SK-N-SH treated with all-trans-retinoic acid at 6 μM for 48 hours (cell line): ENCODE results near the gene IGSF11.

Experiments used
- ATAC-seq: fragments of 200-7000 bp; cut with Tn5 transposase; 3 replicates; pipeline ENCODE4 v1.9.1; 2020; ENCODE audit warnings: mild to moderate bottlenecking, moderate library complexity
- ARNTL ChIP-seq: fragments of 450-650 bp; formaldehyde crosslinking; IDR thresholded peaks from 2 replicates; pipeline ENCODE4 v1.5.0; 2020; ENCODE audit warnings: low read depth, mild to moderate bottlenecking, moderate library complexity, borderline replicate concordance
- CSDC2 ChIP-seq: fragments of 250-450 bp; sonication (Bioruptor Pico); IDR thresholded peaks from 2 replicates; pipeline ENCODE4 v1.5.0; 2020; ENCODE audit warnings: mild to moderate bottlenecking, moderate library complexity
- ESRRG ChIP-seq: fragments of 250-450 bp; sonication (Bioruptor Pico); IDR thresholded peaks from 2 replicates; pipeline ENCODE4 v1.6.1; 2021; ENCODE audit warnings: mild to moderate bottlenecking
- GLIS3 ChIP-seq: fragments of 250-450 bp; sonication (Bioruptor Pico); IDR thresholded peaks from 2 replicates; pipeline ENCODE4 v1.5.0; 2020; ENCODE audit warnings: mild to moderate bottlenecking, moderate library complexity
- ISL1 ChIP-seq: fragments of 250-450 bp; sonication (Bioruptor Pico); IDR thresholded peaks from 2 replicates; pipeline ENCODE4 v2.1.2; 2022; ENCODE audit warnings: mild to moderate bottlenecking, moderate library complexity
- OSR1 ChIP-seq: fragments of 250-450 bp; sonication (Bioruptor Pico); IDR thresholded peaks from 2 replicates; pipeline ENCODE4 v1.8.0; 2022; ENCODE audit warnings: moderate library complexity, mild to moderate bottlenecking, inconsistent platforms
- RARB ChIP-seq: fragments of 250-450 bp; sonication (Bioruptor Pico); IDR thresholded peaks from 2 replicates; pipeline ENCODE4 v1.8.0; 2021; ENCODE audit warnings: mild to moderate bottlenecking, moderate library complexity
- SNAI2 ChIP-seq: fragments of 250-450 bp; sonication (Bioruptor Pico); IDR thresholded peaks from 2 replicates; pipeline ENCODE4 v1.5.0; 2020; ENCODE audit warnings: mild to moderate bottlenecking, moderate library complexity
- TCF4 ChIP-seq: fragments of 250-450 bp; sonication (Bioruptor Pico); IDR thresholded peaks from 2 replicates; pipeline ENCODE4 v1.8.0; 2021; ENCODE audit warnings: mild to moderate bottlenecking, moderate library complexity, borderline replicate concordance
- TOX ChIP-seq: fragments of 250-450 bp; sonication (Bioruptor Pico); IDR thresholded peaks from 2 replicates; pipeline ENCODE4 v1.8.0; 2021; ENCODE audit warnings: mild to moderate bottlenecking, moderate library complexity, borderline replicate concordance
- ZC3H10 ChIP-seq: fragments of 250-450 bp; sonication (Bioruptor Pico); IDR thresholded peaks from 2 replicates; pipeline ENCODE4 v1.5.1; 2021; ENCODE audit warnings: mild to moderate bottlenecking, moderate library complexity
- ZFP3 ChIP-seq: fragments of 250-450 bp; sonication (Bioruptor Pico); IDR thresholded peaks from 2 replicates; pipeline ENCODE4 v1.5.0; 2020; ENCODE audit warnings: mild to moderate bottlenecking, moderate library complexity
- ZNF565 ChIP-seq: fragments of 450-650 bp; formaldehyde crosslinking; conservative IDR thresholded peaks from 2 replicates; pipeline ENCODE4 v1.5.0; 2020; ENCODE audit warnings: low read depth, mild to moderate bottlenecking, moderate library complexity
- ZNF70 ChIP-seq: fragments of 450-650 bp; formaldehyde crosslinking; IDR thresholded peaks from 2 replicates; pipeline ENCODE4 v1.5.0; 2020; ENCODE audit warnings: mild to moderate bottlenecking, moderate library complexity
- ZNF8 ChIP-seq: fragments of 450-650 bp; formaldehyde crosslinking; IDR thresholded peaks from 2 replicates; pipeline ENCODE4 v1.5.0; 2020; ENCODE audit warnings: mild to moderate bottlenecking, moderate library complexity
- TF ChIP-seq, protein P1 (sequence below): fragments of 250-450 bp; sonication (Bioruptor Pico); IDR thresholded peaks from 2 replicates; pipeline ENCODE4 v1.5.0; 2020; ENCODE audit warnings: mild to moderate bottlenecking, moderate library complexity
- TF ChIP-seq, protein P2 (sequence below): fragments of 250-450 bp; sonication (Bioruptor Pico); IDR thresholded peaks from 2 replicates; pipeline ENCODE4 v1.5.1; 2021; ENCODE audit warnings: mild to moderate bottlenecking, moderate library complexity
- TF ChIP-seq, protein P3 (sequence below): fragments of 250-450 bp; sonication (Bioruptor Pico); IDR thresholded peaks from 2 replicates; pipeline ENCODE4 v1.5.1; 2020; ENCODE audit warnings: low read depth, mild to moderate bottlenecking, moderate library complexity
- TF ChIP-seq, protein P4 (sequence below): fragments of 250-450 bp; sonication (Bioruptor Pico); IDR thresholded peaks from 2 replicates; pipeline ENCODE4 v1.8.0; 2021; ENCODE audit warnings: low read depth, mild to moderate bottlenecking, moderate library complexity, borderline replicate concordance

Gene IGSF11

GRCh38 chr3:118997190-118997589 lies 37.5 kb downstream of the IGSF11 start:
- no peak for ATAC-seq
- no peak for TF ChIP-seq TOX (CRISPR knock-in tag)
- TF ChIP-seq ZC3H10 (CRISPR knock-in tag): no peak
- TF ChIP-seq ZFP3 (CRISPR knock-in tag): no peak
- no peak for TF ChIP-seq ZNF70 (CRISPR knock-in tag)

GRCh38 chr3:118991775-118992174 lies 42.9 kb downstream of the IGSF11 start:
- no peak for ATAC-seq
- TF ChIP-seq TCF4 (no peak), GLIS3 (no peak), ZNF565 (CRISPR knock-in tag) (no peak), ZFP3 (CRISPR knock-in tag) (no peak), OSR1 (no peak), ISL1 (CRISPR knock-in tag) (no peak), SNAI2 (CRISPR knock-in tag) (no peak), RARB (no peak), ZC3H10 (CRISPR knock-in tag) (no peak), ZNF8 (no peak)
- TF ChIP-seq, protein P1, sequence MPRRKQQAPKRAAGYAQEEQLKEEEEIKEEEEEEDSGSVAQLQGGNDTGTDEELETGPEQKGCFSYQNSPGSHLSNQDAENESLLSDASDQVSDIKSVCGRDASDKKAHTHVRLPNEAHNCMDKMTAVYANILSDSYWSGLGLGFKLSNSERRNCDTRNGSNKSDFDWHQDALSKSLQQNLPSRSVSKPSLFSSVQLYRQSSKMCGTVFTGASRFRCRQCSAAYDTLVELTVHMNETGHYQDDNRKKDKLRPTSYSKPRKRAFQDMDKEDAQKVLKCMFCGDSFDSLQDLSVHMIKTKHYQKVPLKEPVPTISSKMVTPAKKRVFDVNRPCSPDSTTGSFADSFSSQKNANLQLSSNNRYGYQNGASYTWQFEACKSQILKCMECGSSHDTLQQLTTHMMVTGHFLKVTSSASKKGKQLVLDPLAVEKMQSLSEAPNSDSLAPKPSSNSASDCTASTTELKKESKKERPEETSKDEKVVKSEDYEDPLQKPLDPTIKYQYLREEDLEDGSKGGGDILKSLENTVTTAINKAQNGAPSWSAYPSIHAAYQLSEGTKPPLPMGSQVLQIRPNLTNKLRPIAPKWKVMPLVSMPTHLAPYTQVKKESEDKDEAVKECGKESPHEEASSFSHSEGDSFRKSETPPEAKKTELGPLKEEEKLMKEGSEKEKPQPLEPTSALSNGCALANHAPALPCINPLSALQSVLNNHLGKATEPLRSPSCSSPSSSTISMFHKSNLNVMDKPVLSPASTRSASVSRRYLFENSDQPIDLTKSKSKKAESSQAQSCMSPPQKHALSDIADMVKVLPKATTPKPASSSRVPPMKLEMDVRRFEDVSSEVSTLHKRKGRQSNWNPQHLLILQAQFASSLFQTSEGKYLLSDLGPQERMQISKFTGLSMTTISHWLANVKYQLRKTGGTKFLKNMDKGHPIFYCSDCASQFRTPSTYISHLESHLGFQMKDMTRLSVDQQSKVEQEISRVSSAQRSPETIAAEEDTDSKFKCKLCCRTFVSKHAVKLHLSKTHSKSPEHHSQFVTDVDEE (CRISPR knock-in tag): no peak
- TF ChIP-seq, protein P2, sequence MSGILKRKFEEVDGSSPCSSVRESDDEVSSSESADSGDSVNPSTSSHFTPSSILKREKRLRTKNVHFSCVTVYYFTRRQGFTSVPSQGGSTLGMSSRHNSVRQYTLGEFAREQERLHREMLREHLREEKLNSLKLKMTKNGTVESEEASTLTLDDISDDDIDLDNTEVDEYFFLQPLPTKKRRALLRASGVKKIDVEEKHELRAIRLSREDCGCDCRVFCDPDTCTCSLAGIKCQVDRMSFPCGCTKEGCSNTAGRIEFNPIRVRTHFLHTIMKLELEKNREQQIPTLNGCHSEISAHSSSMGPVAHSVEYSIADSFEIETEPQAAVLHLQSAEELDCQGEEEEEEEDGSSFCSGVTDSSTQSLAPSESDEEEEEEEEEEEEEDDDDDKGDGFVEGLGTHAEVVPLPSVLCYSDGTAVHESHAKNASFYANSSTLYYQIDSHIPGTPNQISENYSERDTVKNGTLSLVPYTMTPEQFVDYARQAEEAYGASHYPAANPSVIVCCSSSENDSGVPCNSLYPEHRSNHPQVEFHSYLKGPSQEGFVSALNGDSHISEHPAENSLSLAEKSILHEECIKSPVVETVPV (CRISPR knock-in tag): no peak
- TF ChIP-seq, protein P3, sequence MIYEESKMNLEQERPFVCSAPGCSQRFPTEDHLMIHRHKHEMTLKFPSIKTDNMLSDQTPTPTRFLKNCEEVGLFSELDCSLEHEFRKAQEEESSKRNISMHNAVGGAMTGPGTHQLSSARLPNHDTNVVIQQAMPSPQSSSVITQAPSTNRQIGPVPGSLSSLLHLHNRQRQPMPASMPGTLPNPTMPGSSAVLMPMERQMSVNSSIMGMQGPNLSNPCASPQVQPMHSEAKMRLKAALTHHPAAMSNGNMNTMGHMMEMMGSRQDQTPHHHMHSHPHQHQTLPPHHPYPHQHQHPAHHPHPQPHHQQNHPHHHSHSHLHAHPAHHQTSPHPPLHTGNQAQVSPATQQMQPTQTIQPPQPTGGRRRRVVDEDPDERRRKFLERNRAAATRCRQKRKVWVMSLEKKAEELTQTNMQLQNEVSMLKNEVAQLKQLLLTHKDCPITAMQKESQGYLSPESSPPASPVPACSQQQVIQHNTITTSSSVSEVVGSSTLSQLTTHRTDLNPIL: no peak

GRCh38 chr3:118990823-118991560 lies 43.7 kb downstream of the IGSF11 start:
- no peak for ATAC-seq

DNA sequence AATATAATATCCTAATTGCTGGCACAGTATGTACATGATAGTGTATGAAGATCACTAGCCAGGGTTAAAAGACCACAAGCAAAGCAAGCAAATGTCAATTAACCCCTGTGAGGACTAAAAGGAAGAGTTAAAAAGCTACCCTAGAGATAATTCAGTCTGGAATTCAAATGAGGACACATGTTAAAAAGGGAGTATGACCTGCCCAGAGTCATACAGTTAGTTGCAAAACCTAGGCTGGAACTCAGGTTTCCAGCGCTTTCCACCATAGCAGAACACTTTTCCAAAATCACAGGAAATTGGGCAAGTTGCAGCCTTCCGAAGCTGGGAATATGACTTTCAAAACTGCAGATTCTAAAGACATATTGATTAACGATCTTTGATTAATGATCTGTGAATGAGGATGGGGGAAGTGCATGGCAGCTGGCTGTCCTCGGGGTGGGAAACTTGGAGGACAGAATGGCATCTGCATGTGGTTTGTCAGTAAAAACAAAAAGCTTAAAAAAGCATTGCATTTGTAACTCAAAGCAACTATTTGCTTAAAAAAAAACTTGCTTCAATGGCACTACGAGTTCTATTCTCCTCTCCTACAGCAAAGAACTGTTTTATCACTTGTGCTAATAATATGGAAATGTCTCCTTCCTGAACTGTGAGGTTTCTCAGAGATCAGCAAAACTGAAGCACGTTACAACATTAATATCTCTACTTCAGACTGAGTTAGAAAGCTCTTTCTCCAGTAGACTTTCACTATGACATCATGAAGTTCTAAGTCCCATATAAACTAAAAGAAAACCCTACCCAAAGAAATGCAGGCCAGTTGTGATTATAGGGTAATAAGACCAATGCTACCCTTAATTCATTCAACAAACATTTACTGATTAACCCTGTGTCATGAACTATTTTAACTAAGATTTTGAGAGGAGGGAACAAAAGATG lies 46.2 kb downstream of the IGSF11 start:
- ATAC-seq: no peak

More at GRCh38 chr3:118990823-118991560, 43.7 kb downstream of the IGSF11 start:
- no peak for TF ChIP-seq ARNTL (CRISPR knock-in tag)
- TF ChIP-seq ISL1 (CRISPR knock-in tag): peak; percentile 55
- TF ChIP-seq, protein P3: peak; percentile 59; the same call in 1 of the 2 replicates
- TF ChIP-seq SNAI2 (CRISPR knock-in tag): peak; percentile 56; the same call in 1 of the 2 replicates

GRCh38 chr3:118987477-118987876 lies 47.2 kb downstream of the IGSF11 start:
- no peak for ATAC-seq
- TF ChIP-seq, protein P1 (CRISPR knock-in tag): no peak
- TF ChIP-seq ZFP3 (CRISPR knock-in tag) (no peak), CSDC2 (CRISPR knock-in tag) (no peak), RARB (no peak), ESRRG (CRISPR knock-in tag) (no peak)
- TF ChIP-seq, protein P3: no peak
- TF ChIP-seq, protein P4, sequence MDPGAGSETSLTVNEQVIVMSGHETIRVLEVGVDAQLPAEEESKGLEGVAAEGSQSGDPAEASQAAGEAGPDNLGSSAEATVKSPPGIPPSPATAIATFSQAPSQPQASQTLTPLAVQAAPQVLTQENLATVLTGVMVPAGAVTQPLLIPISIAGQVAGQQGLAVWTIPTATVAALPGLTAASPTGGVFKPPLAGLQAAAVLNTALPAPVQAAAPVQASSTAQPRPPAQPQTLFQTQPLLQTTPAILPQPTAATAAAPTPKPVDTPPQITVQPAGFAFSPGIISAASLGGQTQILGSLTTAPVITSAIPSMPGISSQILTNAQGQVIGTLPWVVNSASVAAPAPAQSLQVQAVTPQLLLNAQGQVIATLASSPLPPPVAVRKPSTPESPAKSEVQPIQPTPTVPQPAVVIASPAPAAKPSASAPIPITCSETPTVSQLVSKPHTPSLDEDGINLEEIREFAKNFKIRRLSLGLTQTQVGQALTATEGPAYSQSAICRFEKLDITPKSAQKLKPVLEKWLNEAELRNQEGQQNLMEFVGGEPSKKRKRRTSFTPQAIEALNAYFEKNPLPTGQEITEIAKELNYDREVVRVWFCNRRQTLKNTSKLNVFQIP (CRISPR knock-in tag): no peak

More for the DNA sequence above, 46.2 kb downstream of the IGSF11 start:
- no peak for TF ChIP-seq ESRRG (CRISPR knock-in tag)
